ENCODE results near the gene RNU6-1. TPM values are rescaled to one million over a fixed set of nuclear protein-coding genes. Genes with fewer than 3 reads are reported as not detected.
A peak's percentile ranks its signal among the peaks of the same experiment; 100 is the strongest.

Gene RNU6-1
- total RNA-seq, 1 donor from 2014 or later, result not detected

DNA sequence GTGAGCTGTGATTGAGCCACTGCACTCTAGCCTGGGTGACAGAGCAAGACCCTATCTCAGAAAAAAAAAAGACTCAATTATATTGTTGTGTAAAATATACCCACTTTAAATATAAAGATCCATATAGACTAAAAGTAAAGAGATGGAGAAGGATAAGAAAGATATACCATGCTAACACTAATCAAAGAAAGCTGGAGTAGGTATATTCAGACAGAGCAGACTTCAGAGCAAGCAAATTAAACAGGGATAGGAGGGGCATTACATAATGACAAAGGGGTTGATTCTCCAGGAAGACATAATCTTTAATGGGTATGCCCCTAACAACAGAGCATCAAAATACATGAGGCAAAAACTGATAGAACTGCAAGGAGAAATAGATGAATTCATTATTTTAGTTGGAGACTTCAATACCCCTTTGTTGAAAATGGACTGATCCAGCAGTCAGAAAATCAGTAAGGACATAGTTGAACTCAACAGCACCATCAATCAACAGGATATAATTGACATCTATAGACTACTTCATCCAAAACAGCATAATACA, 31.1 kb upstream of the RNU6-1 start:
- H3K27ac Mint-ChIP-seq, result no peak overlapping the region
- H3K9me3 Mint-ChIP-seq, result peaks cover 36% of the 10 kb centered on the region
- Histone ChIP-seq H3K36me3 (no peaks in the 10 kb centered on the region), H2AFZ (replicated peaks) (no peak overlapping the region), H3K4me3 (no peak overlapping the region), H3K4me1 (peaks cover 8% of the 10 kb centered on the region), H3K9ac (no peak overlapping the region), H3K27me3 (no peaks in the 10 kb centered on the region), H3K9me3 (ENCODE audit: low read depth) (no peaks in the 10 kb centered on the region), H3K27ac (no peak overlapping the region), H3K4me2 (no peak overlapping the region), H4K20me1 (ENCODE audit: low read depth) (no peaks in the 10 kb centered on the region), H3F3A (ENCODE audit: low read depth) (peaks cover 13% of the 10 kb centered on the region), H3K79me2 (ENCODE audit: low read depth) (no peaks in the 10 kb centered on the region)
- H3K27me3 Mint-ChIP-seq (ENCODE audit: insufficient read depth, low read depth), result peaks cover 9% of the 10 kb centered on the region
- DNase-seq (ENCODE audit: low spot score), result no peak
- H3K4me1 Mint-ChIP-seq, result peaks cover 4% of the 10 kb centered on the region
- H3K4me3 Mint-ChIP-seq, result no peak overlapping the region
- TF ChIP-seq EZH2 (IDR thresholded peaks at IDR 0.05), result no peak
- H3K36me3 Mint-ChIP-seq, result no peaks in the 10 kb centered on the region

DNA sequence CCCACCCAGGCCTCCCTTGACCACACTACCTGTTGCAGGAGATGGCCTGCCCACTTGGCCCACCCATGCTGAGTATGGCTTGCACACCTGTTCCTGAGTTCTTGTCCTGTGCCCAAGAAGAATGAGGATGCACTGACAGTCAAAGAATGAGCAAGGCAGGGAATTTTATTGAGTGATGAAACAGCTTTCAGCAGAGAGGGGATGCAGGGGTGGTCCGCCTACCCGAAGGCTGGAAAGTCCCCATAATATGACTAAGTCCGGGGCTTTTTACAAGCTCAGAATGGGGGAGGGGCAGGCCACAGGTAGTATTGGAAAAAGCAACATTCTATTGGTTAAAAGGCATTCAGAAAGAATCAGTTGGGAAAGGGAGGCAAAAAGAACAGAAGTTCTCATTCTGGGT, 29.9 kb upstream of the RNU6-1 start:
- H4K20me1 ChIP-seq (ENCODE audit: low read depth), result no peaks in the 10 kb centered on the region
- H3K9ac ChIP-seq, result no peak overlapping the region
- H3K27me3 ChIP-seq, result no peaks in the 10 kb centered on the region
- no peaks in the 10 kb centered on the region for H3K9me3 ChIP-seq (ENCODE audit: low read depth)
- H3K27ac Mint-ChIP-seq, result no peak overlapping the region
- no peaks in the 10 kb centered on the region for H3K36me3 Mint-ChIP-seq
- peaks cover 11% of the 10 kb centered on the region for H3K4me1 Mint-ChIP-seq
- no peak for DNase-seq (ENCODE audit: low spot score)
- H3K4me3 Mint-ChIP-seq, result no peak overlapping the region
- H3K4me2 ChIP-seq, result no peak overlapping the region
- peaks cover 17% of the 10 kb centered on the region for H3K4me1 ChIP-seq
- no peak overlapping the region for H3K27ac ChIP-seq
- H2AFZ ChIP-seq (replicated peaks), result no peak overlapping the region
- no peak for TF ChIP-seq EZH2 (IDR thresholded peaks at IDR 0.05)
- no peak for TF ChIP-seq EZH2phosphoT487 (IDR thresholded peaks at IDR 0.05)
- TF ChIP-seq, protein P1, sequence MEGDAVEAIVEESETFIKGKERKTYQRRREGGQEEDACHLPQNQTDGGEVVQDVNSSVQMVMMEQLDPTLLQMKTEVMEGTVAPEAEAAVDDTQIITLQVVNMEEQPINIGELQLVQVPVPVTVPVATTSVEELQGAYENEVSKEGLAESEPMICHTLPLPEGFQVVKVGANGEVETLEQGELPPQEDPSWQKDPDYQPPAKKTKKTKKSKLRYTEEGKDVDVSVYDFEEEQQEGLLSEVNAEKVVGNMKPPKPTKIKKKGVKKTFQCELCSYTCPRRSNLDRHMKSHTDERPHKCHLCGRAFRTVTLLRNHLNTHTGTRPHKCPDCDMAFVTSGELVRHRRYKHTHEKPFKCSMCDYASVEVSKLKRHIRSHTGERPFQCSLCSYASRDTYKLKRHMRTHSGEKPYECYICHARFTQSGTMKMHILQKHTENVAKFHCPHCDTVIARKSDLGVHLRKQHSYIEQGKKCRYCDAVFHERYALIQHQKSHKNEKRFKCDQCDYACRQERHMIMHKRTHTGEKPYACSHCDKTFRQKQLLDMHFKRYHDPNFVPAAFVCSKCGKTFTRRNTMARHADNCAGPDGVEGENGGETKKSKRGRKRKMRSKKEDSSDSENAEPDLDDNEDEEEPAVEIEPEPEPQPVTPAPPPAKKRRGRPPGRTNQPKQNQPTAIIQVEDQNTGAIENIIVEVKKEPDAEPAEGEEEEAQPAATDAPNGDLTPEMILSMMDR (IDR thresholded peaks at IDR 0.05), result no peak
- H3K79me2 ChIP-seq (ENCODE audit: low read depth), result no peaks in the 10 kb centered on the region
- peaks cover 36% of the 10 kb centered on the region for H3K9me3 Mint-ChIP-seq
- H3K36me3 ChIP-seq, result no peaks in the 10 kb centered on the region
- H3K4me3 ChIP-seq, result no peak overlapping the region
- H3F3A ChIP-seq (ENCODE audit: low read depth), result peaks cover 25% of the 10 kb centered on the region
- H3K27me3 Mint-ChIP-seq (ENCODE audit: insufficient read depth, low read depth), result peaks cover 10% of the 10 kb centered on the region

DNA sequence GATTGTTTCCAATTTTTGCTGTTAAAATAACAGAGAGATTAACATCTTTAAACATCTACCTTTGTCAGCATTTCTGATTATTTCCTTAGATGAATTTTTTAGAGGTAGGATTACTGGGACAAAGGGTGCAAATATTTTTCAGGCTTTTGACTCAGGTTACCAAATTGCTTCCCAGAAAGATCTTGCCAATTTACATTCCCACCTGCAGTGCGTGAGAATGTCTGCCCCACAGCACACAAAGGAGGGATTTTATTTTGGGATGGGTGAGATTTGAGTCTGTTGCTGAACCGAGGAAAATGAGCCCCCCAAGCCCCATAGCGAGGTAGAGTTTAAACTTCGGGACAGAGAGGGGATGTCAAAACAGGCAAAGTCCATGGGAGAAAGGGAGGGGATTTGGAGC, 25.9 kb upstream of the RNU6-1 start:
- peaks cover 43% of the 10 kb centered on the region for H3F3A ChIP-seq (ENCODE audit: low read depth)
- H2AFZ ChIP-seq (replicated peaks), result peak overlapping the region; percentile 3
- H3K4me1 Mint-ChIP-seq, result peaks cover 26% of the 10 kb centered on the region

DNA sequence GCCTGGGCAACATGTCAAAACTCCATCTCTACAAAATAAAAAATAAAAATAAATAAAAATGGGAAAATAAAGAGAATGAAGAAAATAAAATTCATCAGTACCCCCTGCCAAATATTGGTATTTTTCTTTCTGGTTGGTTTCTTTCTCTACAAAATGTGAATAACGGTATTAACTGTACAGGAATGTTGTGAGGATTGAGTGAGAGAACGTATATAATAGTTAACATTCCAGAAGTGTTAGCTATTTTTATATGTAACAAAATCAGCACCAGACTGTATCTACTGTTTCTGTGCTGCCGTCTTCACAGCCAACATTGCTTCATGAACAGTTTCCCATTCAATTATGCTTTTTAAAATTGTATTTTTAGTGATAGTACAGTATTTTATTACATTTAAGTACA, 25.5 kb upstream of the RNU6-1 start:
- H4K20me1 ChIP-seq (ENCODE audit: low read depth), result no peaks in the 10 kb centered on the region
- H3K27ac ChIP-seq, result peak overlapping the region; percentile 77
- Mint-ChIP-seq H3K27me3 (ENCODE audit: insufficient read depth, low read depth) (peaks cover 20% of the 10 kb centered on the region), H3K4me1 (peaks cover 29% of the 10 kb centered on the region), H3K4me3 (no peak overlapping the region), H3K36me3 (no peaks in the 10 kb centered on the region), H3K27ac (peak overlapping the region; percentile 62), H3K9me3 (peaks cover 11% of the 10 kb centered on the region)
- H3K36me3 ChIP-seq, result no peaks in the 10 kb centered on the region
- H3K4me1 ChIP-seq, result peaks cover 26% of the 10 kb centered on the region
- no peaks in the 10 kb centered on the region for H3K79me2 ChIP-seq (ENCODE audit: low read depth)
- H3K27me3 ChIP-seq, result no peaks in the 10 kb centered on the region
- H3K9me3 ChIP-seq (ENCODE audit: low read depth), result no peaks in the 10 kb centered on the region
- no peak for DNase-seq (ENCODE audit: low spot score)
- H3K4me3 ChIP-seq, result no peak overlapping the region
- TF ChIP-seq EZH2 (IDR thresholded peaks at IDR 0.05) (no peak), EZH2phosphoT487 (IDR thresholded peaks at IDR 0.05) (no peak)
- TF ChIP-seq, protein P1 (IDR thresholded peaks at IDR 0.05), result no peak
- peak overlapping the region; percentile 60 for H3K4me2 ChIP-seq
- H3F3A ChIP-seq (ENCODE audit: low read depth), result peaks cover 43% of the 10 kb centered on the region
- H2AFZ ChIP-seq (replicated peaks), result no peak overlapping the region
- H3K9ac ChIP-seq, result no peak overlapping the region

More for the DNA sequence above, 25.9 kb upstream of the RNU6-1 start:
- H3K9ac ChIP-seq, result no peak overlapping the region
- no peaks in the 10 kb centered on the region for H3K9me3 ChIP-seq (ENCODE audit: low read depth)
- H3K4me3 Mint-ChIP-seq, result peak overlapping the region; percentile 22
- no peaks in the 10 kb centered on the region for H3K36me3 Mint-ChIP-seq
- H3K9me3 Mint-ChIP-seq, result peaks cover 15% of the 10 kb centered on the region
- H3K4me3 ChIP-seq, result peak overlapping the region; percentile 12
- no peaks in the 10 kb centered on the region for H3K36me3 ChIP-seq
- H4K20me1 ChIP-seq (ENCODE audit: low read depth), result no peaks in the 10 kb centered on the region
- peaks cover 26% of the 10 kb centered on the region for H3K4me1 ChIP-seq
- H3K27me3 Mint-ChIP-seq (ENCODE audit: insufficient read depth, low read depth), result peaks cover 20% of the 10 kb centered on the region
- H3K27me3 ChIP-seq, result no peaks in the 10 kb centered on the region
- no peaks in the 10 kb centered on the region for H3K79me2 ChIP-seq (ENCODE audit: low read depth)
- peak overlapping the region; percentile 77 for H3K27ac ChIP-seq
- TF ChIP-seq, protein P1 (IDR thresholded peaks at IDR 0.05), result no peak
- TF ChIP-seq EZH2 (IDR thresholded peaks at IDR 0.05) (no peak), EZH2phosphoT487 (IDR thresholded peaks at IDR 0.05) (no peak)
- peak overlapping the region; percentile 87 for H3K27ac Mint-ChIP-seq
- H3K4me2 ChIP-seq, result peak overlapping the region; percentile 60
- DNase-seq (ENCODE audit: low spot score), result peak; percentile 74
